ACC112 (cell line): Measurements from ENCODE around the gene FBRS.
"Not testable (repeated sequence)": the region's sequence is repeated elsewhere in the genome, so short reads cannot be mapped to it uniquely, and the experiment has no call there.

Experiments
- H2AFZ ChIP-seq: fragments of 200-600 bp; sonication (generic); one replicate; pipeline ENCODE4 v1.6.0; 2017; ENCODE audit warnings: antibody characterized with exemption, low read length; ENCODE audit not compliant: unreplicated experiment
- H3K27ac ChIP-seq: fragments of 200-600 bp; sonication (generic); 2 replicates; pipeline ENCODE4 v1.5.1; 2014; ENCODE audit warnings: low read depth, mild to moderate bottlenecking, antibody characterized with exemption, low read length, moderate library complexity
- H3K27me3 ChIP-seq: fragments of 200-600 bp; sonication (generic); 2 replicates; pipeline ENCODE4 v1.6.1; 2014; ENCODE audit warnings: mild to moderate bottlenecking, antibody characterized with exemption, low read length, moderate library complexity, mixed read lengths; ENCODE audit not compliant: insufficient read depth
- H3K36me3 ChIP-seq: fragments of 200-600 bp; sonication (generic); 2 replicates; pipeline ENCODE4 v1.6.1; 2016; ENCODE audit warnings: mild to moderate bottlenecking, antibody characterized with exemption, low read length, moderate library complexity, mixed read lengths; ENCODE audit not compliant: insufficient read depth
- H3K4me1 ChIP-seq: fragments of 200-600 bp; sonication (generic); one replicate; pipeline ENCODE4 v1.6.1; 2016; ENCODE audit warnings: low read length, mixed read lengths; ENCODE audit not compliant: insufficient read depth, unreplicated experiment, control insufficient read depth
- H3K4me3 ChIP-seq: fragments of 200-600 bp; sonication (generic); 2 replicates; pipeline ENCODE4 v1.5.1; 2014; ENCODE audit warnings: mild to moderate bottlenecking, low read depth, low read length
- H3K79me2 ChIP-seq: fragments of 200-600 bp; sonication (generic); one replicate; pipeline ENCODE4 v1.6.0; 2016; ENCODE audit warnings: low read length; ENCODE audit not compliant: control insufficient read depth, unreplicated experiment, insufficient read depth

The FBRS gene

DNA sequence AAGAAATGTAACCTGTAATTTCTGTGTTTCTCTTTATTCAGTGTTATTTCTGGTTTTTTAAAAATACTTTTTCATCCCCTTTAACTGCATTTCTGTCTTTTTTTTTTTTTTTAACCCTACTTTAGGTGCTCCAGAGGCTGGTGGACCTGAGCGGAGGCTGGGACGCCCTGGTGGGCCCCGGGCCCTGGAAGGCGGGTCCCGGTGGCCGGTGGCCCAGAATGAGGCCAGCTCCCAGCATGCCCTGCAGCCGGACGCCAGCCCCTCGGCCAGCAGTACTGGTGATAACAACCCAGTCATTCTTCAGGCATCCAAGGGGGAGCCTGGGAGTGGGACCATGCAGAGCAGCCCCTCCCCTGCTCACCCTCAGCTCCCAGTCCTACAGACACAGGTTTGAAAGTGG, 42.3 kb downstream of the FBRS start:
- Histone ChIP-seq H3K36me3 (peaks cover 20% of the 10 kb centered on the region), H3K27ac (peak overlapping the region; percentile 98), H3K79me2 (peaks cover 45% of the 10 kb centered on the region), H3K4me1 (peaks cover 15% of the 10 kb centered on the region), H3K4me3 (peak overlapping the region; percentile 95), H3K27me3 (no peaks in the 10 kb centered on the region), H2AFZ (no peak overlapping the region)

DNA sequence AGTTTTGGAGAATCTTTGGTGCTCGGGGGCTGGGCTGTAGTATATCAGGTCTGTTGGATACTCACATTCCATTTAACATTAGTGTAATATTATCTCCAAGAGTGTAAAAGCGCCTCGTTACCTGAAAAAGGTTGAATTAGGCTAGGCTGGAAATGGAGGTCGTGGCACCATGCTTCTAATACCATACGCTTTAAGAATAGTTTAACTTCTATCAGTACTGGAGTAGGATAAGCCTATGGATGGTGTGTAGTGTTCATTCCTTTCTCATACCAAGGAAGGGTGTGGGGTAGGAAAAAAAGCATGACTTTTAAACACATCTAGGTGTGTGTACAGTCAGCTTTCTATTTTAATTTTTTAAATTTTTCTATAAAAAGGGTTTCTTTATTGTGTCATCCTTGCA, 42.7 kb downstream of the FBRS start:
- Histone ChIP-seq H3K4me3 (peak overlapping the region; percentile 95), H3K36me3 (peaks cover 20% of the 10 kb centered on the region), H3K27ac (peak overlapping the region; percentile 3), H3K4me1 (peaks cover 15% of the 10 kb centered on the region), H2AFZ (no peak overlapping the region), H3K27me3 (no peaks in the 10 kb centered on the region), H3K79me2 (peaks cover 45% of the 10 kb centered on the region)

DNA sequence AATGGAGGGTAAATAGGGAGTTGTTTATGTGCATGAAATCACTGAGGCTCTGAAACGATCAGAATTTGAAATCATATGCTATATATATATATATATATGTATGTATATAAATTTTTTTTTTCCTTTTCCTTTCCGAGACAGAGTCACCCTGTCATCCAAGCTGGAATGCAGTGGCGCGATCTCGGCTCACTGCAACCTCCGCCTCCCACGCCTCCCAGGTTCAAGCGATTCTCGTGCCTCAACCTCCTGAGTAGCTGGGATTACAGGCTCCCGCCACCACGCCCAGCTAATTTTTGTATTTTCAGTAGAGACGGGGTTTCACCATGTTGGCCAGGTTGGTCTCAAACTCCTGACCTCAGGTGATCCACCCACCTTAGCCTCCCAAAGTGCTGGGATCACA, 44.8 kb downstream of the FBRS start:
- Histone ChIP-seq H3K36me3 (peaks cover 40% of the 10 kb centered on the region), H3K79me2 (peaks cover 49% of the 10 kb centered on the region), H3K4me1 (peaks cover 15% of the 10 kb centered on the region)
- H3K27ac ChIP-seq, H3K4me3 ChIP-seq, H3K27me3 ChIP-seq, H2AFZ ChIP-seq: not testable (repeated sequence)

DNA sequence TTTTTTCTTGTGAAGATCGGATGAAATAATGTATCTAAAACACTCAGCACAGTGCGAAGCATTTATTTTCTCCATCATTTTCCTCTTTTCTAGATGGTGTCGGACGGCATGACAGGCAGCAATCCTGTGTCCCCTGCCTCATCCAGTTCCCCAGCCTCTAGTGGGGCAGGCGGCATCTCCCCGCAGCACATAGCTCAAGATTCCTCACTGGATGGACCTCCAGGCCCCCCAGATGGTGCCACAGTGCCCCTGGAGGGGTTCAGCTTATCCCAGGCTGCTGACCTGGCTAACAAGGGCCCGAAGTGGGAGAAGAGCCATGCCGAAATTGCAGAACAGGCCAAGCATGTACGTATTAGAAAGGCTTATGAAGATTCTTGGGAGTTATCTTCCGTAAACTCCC, 45.7 kb downstream of the FBRS start:
- H3K79me2 ChIP-seq: peaks cover 45% of the 10 kb centered on the region
- no peak overlapping the region for H3K27ac ChIP-seq
- H3K4me3 ChIP-seq: no peak overlapping the region
- peaks cover 15% of the 10 kb centered on the region for H3K4me1 ChIP-seq
- no peaks in the 10 kb centered on the region for H3K27me3 ChIP-seq
- no peak overlapping the region for H2AFZ ChIP-seq
- H3K36me3 ChIP-seq: peaks cover 41% of the 10 kb centered on the region

DNA sequence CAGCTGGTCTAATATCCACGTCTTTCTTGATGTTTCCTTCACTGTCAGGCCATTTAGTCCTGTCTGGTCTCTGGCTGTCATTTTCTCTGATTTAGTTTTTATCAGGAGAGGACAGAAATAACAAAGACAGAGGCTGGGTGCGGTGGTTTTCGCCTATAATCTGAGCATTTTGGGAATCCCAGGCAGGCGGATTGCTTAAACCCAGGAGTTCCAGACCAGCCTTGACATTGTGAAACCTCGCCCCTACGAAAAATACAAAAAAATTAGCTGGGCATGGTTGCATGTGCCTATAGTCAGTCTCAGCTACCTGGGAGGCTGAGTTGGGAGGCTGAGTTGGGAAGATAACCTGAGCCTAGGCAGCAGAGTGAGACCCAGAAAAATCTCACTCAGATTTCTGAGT, 47.8 kb downstream of the FBRS start:
- Histone ChIP-seq H3K4me3 (no peak overlapping the region), H3K27ac (no peak overlapping the region), H3K27me3 (no peaks in the 10 kb centered on the region), H2AFZ (no peak overlapping the region), H3K4me1 (peaks cover under 1% of the 10 kb centered on the region), H3K79me2 (peaks cover 24% of the 10 kb centered on the region), H3K36me3 (peaks cover 49% of the 10 kb centered on the region)

DNA sequence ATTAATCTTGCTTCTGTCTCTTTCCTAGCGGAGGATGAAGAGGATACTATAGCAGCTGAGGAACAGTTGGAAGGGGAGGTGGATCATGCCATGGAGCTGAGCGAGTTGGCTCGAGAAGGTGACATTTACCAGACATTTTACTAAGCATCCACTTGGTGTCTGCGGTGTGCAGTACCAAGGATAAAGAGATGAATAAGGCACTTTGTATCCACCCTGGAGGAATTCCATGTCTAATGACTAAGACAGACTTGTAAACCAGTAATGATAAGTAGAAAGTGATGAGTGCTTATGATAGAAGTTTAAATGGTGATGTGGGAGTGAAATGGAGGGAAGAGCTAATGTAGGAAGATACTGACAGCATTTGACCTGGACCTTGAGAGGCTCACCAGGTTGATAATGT, 52.7 kb downstream of the FBRS start:
- H3K79me2 ChIP-seq: peaks cover 10% of the 10 kb centered on the region
- peaks cover 68% of the 10 kb centered on the region for H3K36me3 ChIP-seq
- H2AFZ ChIP-seq: no peak overlapping the region
- no peak overlapping the region for H3K27ac ChIP-seq
- no peaks in the 10 kb centered on the region for H3K27me3 ChIP-seq
- H3K4me1 ChIP-seq: peaks cover 21% of the 10 kb centered on the region
- no peak overlapping the region for H3K4me3 ChIP-seq

DNA sequence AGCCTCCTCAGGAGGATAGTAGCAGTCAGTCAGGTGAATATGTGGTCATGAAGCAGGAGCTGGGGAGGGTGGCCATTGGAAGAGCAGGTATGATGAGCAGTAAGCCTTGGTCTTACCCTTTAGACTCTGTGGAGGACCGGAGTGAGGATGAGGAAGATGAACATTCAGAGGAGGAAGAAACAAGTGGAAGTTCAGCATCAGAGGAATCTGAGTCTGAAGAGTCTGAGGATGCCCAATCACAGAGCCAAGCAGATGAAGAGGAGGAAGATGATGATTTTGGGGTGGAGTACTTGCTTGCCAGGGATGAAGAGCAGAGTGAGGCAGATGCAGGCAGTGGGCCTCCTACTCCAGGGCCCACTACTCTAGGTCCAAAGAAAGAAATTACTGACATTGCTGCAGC, 53.5 kb downstream of the FBRS start:
- no peak overlapping the region for H2AFZ ChIP-seq
- H3K79me2 ChIP-seq: peaks cover 15% of the 10 kb centered on the region
- no peaks in the 10 kb centered on the region for H3K27me3 ChIP-seq
- peaks cover 69% of the 10 kb centered on the region for H3K36me3 ChIP-seq
- H3K27ac ChIP-seq: no peak overlapping the region
- no peak overlapping the region for H3K4me3 ChIP-seq
- H3K4me1 ChIP-seq: peaks cover 22% of the 10 kb centered on the region

DNA sequence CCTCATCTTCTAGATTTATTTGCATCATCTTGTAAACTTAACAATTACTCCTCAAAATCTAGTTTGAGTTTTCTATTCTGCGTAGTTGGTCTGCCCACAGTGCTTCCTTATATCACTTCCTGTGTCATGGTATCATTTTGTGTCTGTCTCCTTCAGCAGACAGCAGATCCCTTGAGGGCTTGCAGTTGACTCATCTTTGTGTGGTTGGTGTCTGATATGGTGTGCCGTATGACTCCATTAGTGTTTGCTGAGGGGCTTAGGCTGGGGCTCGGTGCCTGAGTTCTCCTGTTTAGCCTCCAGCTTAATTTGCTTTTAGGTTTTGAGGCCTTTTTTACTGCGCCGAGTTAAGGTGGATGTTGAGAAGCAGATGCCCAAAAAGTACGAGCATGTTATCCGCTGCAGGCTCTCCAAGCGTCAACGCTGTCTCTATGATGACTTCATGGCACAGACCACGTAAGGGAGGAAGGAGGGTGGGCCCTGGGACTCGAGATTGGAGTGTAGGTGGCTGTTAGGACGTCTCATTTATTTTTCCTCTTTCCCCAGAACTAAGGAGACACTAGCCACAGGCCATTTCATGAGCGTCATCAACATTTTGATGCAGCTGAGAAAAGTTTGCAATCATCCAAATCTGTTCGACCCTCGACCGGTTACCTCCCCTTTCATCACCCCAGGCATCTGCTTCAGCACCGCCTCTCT, 57.7 kb downstream of the FBRS start:
- Histone ChIP-seq H3K27ac (peak overlapping the region; percentile 86), H3K36me3 (peaks cover 58% of the 10 kb centered on the region), H3K4me1 (peaks cover 22% of the 10 kb centered on the region), H3K79me2 (peaks cover 37% of the 10 kb centered on the region), H2AFZ (no peak overlapping the region), H3K27me3 (no peaks in the 10 kb centered on the region), H3K4me3 (peak overlapping the region; percentile 8; the same call in 1 of the 2 replicates)

DNA sequence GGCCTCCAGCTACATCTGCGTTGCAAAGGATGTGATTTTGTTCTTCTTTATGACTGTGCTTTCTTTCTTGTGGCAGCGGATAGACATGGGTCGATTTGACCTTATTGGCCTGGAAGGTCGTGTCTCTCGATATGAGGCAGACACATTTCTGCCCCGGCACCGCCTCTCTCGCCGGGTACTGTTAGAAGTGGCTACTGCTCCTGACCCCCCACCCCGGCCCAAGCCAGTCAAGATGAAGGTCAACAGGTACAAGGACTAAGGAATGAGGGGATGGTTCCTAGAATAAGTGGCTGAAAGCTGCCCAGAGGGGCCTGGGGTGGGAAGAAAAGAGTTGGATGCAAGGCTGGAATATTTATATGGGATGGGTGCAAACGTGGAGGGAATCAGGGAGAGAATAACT, 61.9 kb downstream of the FBRS start:
- Histone ChIP-seq H3K27me3 (no peaks in the 10 kb centered on the region), H2AFZ (no peak overlapping the region), H3K4me3 (no peak overlapping the region), H3K79me2 (peaks cover 47% of the 10 kb centered on the region), H3K4me1 (peaks cover 11% of the 10 kb centered on the region), H3K27ac (no peak overlapping the region), H3K36me3 (peaks cover 58% of the 10 kb centered on the region)
